Measurements from ENCODE around the gene ADAD1. TPM values are rescaled to one million over a fixed set of nuclear protein-coding genes. Genes with fewer than 3 reads are reported as not detected.

ADAD1 gene
- not detected for total RNA-seq
- polyA plus RNA-seq: not detected

- peaks cover 6% of the 10 kb centered on the region for H3K27me3 Mint-ChIP-seq
- H3K36me3 Mint-ChIP-seq: no peaks in the 10 kb centered on the region
- no peak within 1 kb of the TSS for H3K27ac Mint-ChIP-seq
- Histone ChIP-seq H3K4me3 (ENCODE audit: low read depth, low read length) (no peak within 1 kb of the TSS), H3K4me1 (ENCODE audit: control insufficient read depth, insufficient read depth, low read length, poor library complexity, severe bottlenecking) (no peaks in the 10 kb centered on the region), H3K27ac (ENCODE audit: insufficient read depth, low read length, poor library complexity, severe bottlenecking) (no peak within 1 kb of the TSS), H3K36me3 (ENCODE audit: control insufficient read depth, insufficient read depth, low read length) (no peaks in the 10 kb centered on the region), H3K9me3 (ENCODE audit: control insufficient read depth in 2 of 2, low read length in 2 of 2) (no peaks in the 10 kb centered on the region), H3K27me3 (ENCODE audit: control insufficient read depth, insufficient read depth, low read length) (no peaks in the 10 kb centered on the region)
- H3K9me3 Mint-ChIP-seq: peaks cover 0 to 1% (median 0%) of the 10 kb centered on the region in 7 donors
- H3K4me3 Mint-ChIP-seq: no peak within 1 kb of the TSS
- no peaks in the 10 kb centered on the region for H3K4me1 Mint-ChIP-seq
- no peak for DNase-seq
- ATAC-seq (ENCODE audit: low read depth in 2 of 2): no peak
Observed at GRCh38 chr4:122378711-122379110, at the start of gene ADAD1. Gene ADAD1 (plus strand): TSS chr4:122379011. CDS start chr4:122380070, 1,059 bp downstream.

- Mint-ChIP-seq H3K9me3 (peaks cover 0 to 1% (median 0%) of the 10 kb centered on the region in 7 donors), H3K36me3 (peaks cover 35% of the 10 kb centered on the region), H3K27ac (no peak overlapping the region), H3K4me3 (no peak overlapping the region), H3K27me3 (no peaks in the 10 kb centered on the region), H3K4me1 (peaks cover 0 to 10% (median 5%) of the 10 kb centered on the region in 4 donors)
- DNase-seq (no peak), ATAC-seq (ENCODE audit: low read depth in 2 of 2) (no peak)
- no peaks in the 10 kb centered on the region for H3K9me3 ChIP-seq (ENCODE audit: control insufficient read depth in 2 of 2, low read length in 2 of 2)
- H3K36me3 ChIP-seq (ENCODE audit: control insufficient read depth, insufficient read depth, low read length): peaks cover 66% of the 10 kb centered on the region
- H3K27me3 ChIP-seq (ENCODE audit: control insufficient read depth, insufficient read depth, low read length): no peaks in the 10 kb centered on the region
- no peaks in the 10 kb centered on the region for H3K4me1 ChIP-seq (ENCODE audit: control insufficient read depth, insufficient read depth, low read length, poor library complexity, severe bottlenecking)
- no peak overlapping the region for H3K27ac ChIP-seq (ENCODE audit: insufficient read depth, low read length, poor library complexity, severe bottlenecking)
- no peak overlapping the region for H3K4me3 ChIP-seq (ENCODE audit: low read depth, low read length)
Observed at GRCh38 chr4:122329876-122330565, 48.8 kb upstream of the ADAD1 start.

GRCh38 chr4:122331195-122331594, 47.6 kb upstream of the ADAD1 start:
- Mint-ChIP-seq H3K9me3 (peaks cover 0 to 1% (median 0%) of the 10 kb centered on the region in 7 donors), H3K36me3 (peaks cover 39% of the 10 kb centered on the region), H3K27ac (no peak overlapping the region), H3K4me3 (no peak overlapping the region), H3K27me3 (no peaks in the 10 kb centered on the region), H3K4me1 (peaks cover 0 to 10% (median 5%) of the 10 kb centered on the region in 4 donors)
- H3K27ac ChIP-seq (ENCODE audit: insufficient read depth, low read length, poor library complexity, severe bottlenecking): no peak overlapping the region
- peaks cover 70% of the 10 kb centered on the region for H3K36me3 ChIP-seq (ENCODE audit: control insufficient read depth, insufficient read depth, low read length)
- no peak for DNase-seq
- ATAC-seq (ENCODE audit: low read depth in 2 of 2): no peak
- no peaks in the 10 kb centered on the region for H3K4me1 ChIP-seq (ENCODE audit: control insufficient read depth, insufficient read depth, low read length, poor library complexity, severe bottlenecking)
- no peaks in the 10 kb centered on the region for H3K9me3 ChIP-seq (ENCODE audit: control insufficient read depth in 2 of 2, low read length in 2 of 2)
- no peaks in the 10 kb centered on the region for H3K27me3 ChIP-seq (ENCODE audit: control insufficient read depth, insufficient read depth, low read length)
- H3K4me3 ChIP-seq (ENCODE audit: low read depth, low read length): no peak overlapping the region

- DNase-seq (no peak), ATAC-seq (ENCODE audit: low read depth in 2 of 2) (no peak)
- peaks cover 68% of the 10 kb centered on the region for H3K36me3 ChIP-seq (ENCODE audit: control insufficient read depth, insufficient read depth, low read length)
- H3K4me1 ChIP-seq (ENCODE audit: control insufficient read depth, insufficient read depth, low read length, poor library complexity, severe bottlenecking): no peaks in the 10 kb centered on the region
- no peak overlapping the region for H3K4me3 ChIP-seq (ENCODE audit: low read depth, low read length)
- no peak overlapping the region for H3K27ac Mint-ChIP-seq
- H3K27me3 ChIP-seq (ENCODE audit: control insufficient read depth, insufficient read depth, low read length): no peaks in the 10 kb centered on the region
- no peak overlapping the region for H3K27ac ChIP-seq (ENCODE audit: insufficient read depth, low read length, poor library complexity, severe bottlenecking)
- H3K4me1 Mint-ChIP-seq: peaks cover 0 to 7% (median 5%) of the 10 kb centered on the region in 4 donors
- H3K4me3 Mint-ChIP-seq: no peak overlapping the region
- no peaks in the 10 kb centered on the region for H3K27me3 Mint-ChIP-seq
- H3K9me3 Mint-ChIP-seq: peaks cover 0 to 1% (median 0%) of the 10 kb centered on the region in 7 donors
- H3K36me3 Mint-ChIP-seq: peaks cover 44% of the 10 kb centered on the region
- H3K9me3 ChIP-seq (ENCODE audit: control insufficient read depth in 2 of 2, low read length in 2 of 2): no peaks in the 10 kb centered on the region
Observed at GRCh38 chr4:122334828-122335227, 44.0 kb upstream of the ADAD1 start.

GRCh38 chr4:122341886-122342285, 36.9 kb upstream of the ADAD1 start:
- ATAC-seq (ENCODE audit: low read depth in 2 of 2): no peak
- Histone ChIP-seq H3K27ac (ENCODE audit: insufficient read depth, low read length, poor library complexity, severe bottlenecking) (no peak overlapping the region), H3K36me3 (ENCODE audit: control insufficient read depth, insufficient read depth, low read length) (peaks cover 56% of the 10 kb centered on the region), H3K4me3 (ENCODE audit: low read depth, low read length) (no peak overlapping the region), H3K27me3 (ENCODE audit: control insufficient read depth, insufficient read depth, low read length) (no peaks in the 10 kb centered on the region), H3K9me3 (ENCODE audit: control insufficient read depth in 2 of 2, low read length in 2 of 2) (no peaks in the 10 kb centered on the region), H3K4me1 (ENCODE audit: control insufficient read depth, insufficient read depth, low read length, poor library complexity, severe bottlenecking) (no peaks in the 10 kb centered on the region)
- H3K4me1 Mint-ChIP-seq: no peaks in the 10 kb centered on the region
- no peaks in the 10 kb centered on the region for H3K9me3 Mint-ChIP-seq
- H3K27me3 Mint-ChIP-seq: no peaks in the 10 kb centered on the region
- no peak for DNase-seq
- peaks cover 41% of the 10 kb centered on the region for H3K36me3 Mint-ChIP-seq
- H3K4me3 Mint-ChIP-seq: no peak overlapping the region
- no peak overlapping the region for H3K27ac Mint-ChIP-seq

- Mint-ChIP-seq H3K4me1 (no peaks in the 10 kb centered on the region), H3K27me3 (no peaks in the 10 kb centered on the region), H3K27ac (no peak overlapping the region), H3K36me3 (peaks cover 64% of the 10 kb centered on the region), H3K4me3 (no peak overlapping the region), H3K9me3 (no peaks in the 10 kb centered on the region)
- Histone ChIP-seq H3K27ac (ENCODE audit: insufficient read depth, low read length, poor library complexity, severe bottlenecking) (no peak overlapping the region), H3K9me3 (ENCODE audit: control insufficient read depth in 2 of 2, low read length in 2 of 2) (no peaks in the 10 kb centered on the region), H3K27me3 (ENCODE audit: control insufficient read depth, insufficient read depth, low read length) (no peaks in the 10 kb centered on the region), H3K4me1 (ENCODE audit: control insufficient read depth, insufficient read depth, low read length, poor library complexity, severe bottlenecking) (no peaks in the 10 kb centered on the region), H3K4me3 (ENCODE audit: low read depth, low read length) (no peak overlapping the region), H3K36me3 (ENCODE audit: control insufficient read depth, insufficient read depth, low read length) (peaks cover 78% of the 10 kb centered on the region)
- ATAC-seq (ENCODE audit: low read depth in 2 of 2) (no peak), DNase-seq (no peak)
Observed at GRCh38 chr4:122346036-122346435, 32.8 kb upstream of the ADAD1 start.

GRCh38 chr4:122346503-122346902, 32.3 kb upstream of the ADAD1 start:
- H3K36me3 ChIP-seq (ENCODE audit: control insufficient read depth, insufficient read depth, low read length): peaks cover 80% of the 10 kb centered on the region

GRCh38 chr4:122356317-122356808, 22.4 kb upstream of the ADAD1 start:
- H3K27me3 ChIP-seq (ENCODE audit: control insufficient read depth, insufficient read depth, low read length): no peaks in the 10 kb centered on the region
- H3K4me3 ChIP-seq (ENCODE audit: low read depth, low read length): no peak overlapping the region
- H3K27ac Mint-ChIP-seq: no peak overlapping the region
- H3K9me3 Mint-ChIP-seq: no peaks in the 10 kb centered on the region
- no peak overlapping the region for H3K4me3 Mint-ChIP-seq
- ATAC-seq (ENCODE audit: low read depth in 2 of 2) (no peak), DNase-seq (no peak)
- no peaks in the 10 kb centered on the region for H3K4me1 ChIP-seq (ENCODE audit: control insufficient read depth, insufficient read depth, low read length, poor library complexity, severe bottlenecking)
- H3K36me3 Mint-ChIP-seq: peaks cover 52% of the 10 kb centered on the region
- no peaks in the 10 kb centered on the region for H3K9me3 ChIP-seq (ENCODE audit: control insufficient read depth in 2 of 2, low read length in 2 of 2)
- H3K36me3 ChIP-seq (ENCODE audit: control insufficient read depth, insufficient read depth, low read length): peaks cover 66% of the 10 kb centered on the region
- H3K27me3 Mint-ChIP-seq: no peaks in the 10 kb centered on the region
- no peaks in the 10 kb centered on the region for H3K4me1 Mint-ChIP-seq
- no peak overlapping the region for H3K27ac ChIP-seq (ENCODE audit: insufficient read depth, low read length, poor library complexity, severe bottlenecking)

More at GRCh38 chr4:122346503-122346902, 32.3 kb upstream of the ADAD1 start:
- ATAC-seq (ENCODE audit: low read depth in 2 of 2): no peak
- no peaks in the 10 kb centered on the region for H3K4me1 ChIP-seq (ENCODE audit: control insufficient read depth, insufficient read depth, low read length, poor library complexity, severe bottlenecking)
- Mint-ChIP-seq H3K4me3 (no peak overlapping the region), H3K36me3 (peaks cover 67% of the 10 kb centered on the region), H3K9me3 (no peaks in the 10 kb centered on the region), H3K4me1 (no peaks in the 10 kb centered on the region), H3K27ac (no peak overlapping the region), H3K27me3 (no peaks in the 10 kb centered on the region)
- H3K27ac ChIP-seq (ENCODE audit: insufficient read depth, low read length, poor library complexity, severe bottlenecking): no peak overlapping the region
- no peaks in the 10 kb centered on the region for H3K27me3 ChIP-seq (ENCODE audit: control insufficient read depth, insufficient read depth, low read length)
- no peak for DNase-seq
- no peaks in the 10 kb centered on the region for H3K9me3 ChIP-seq (ENCODE audit: control insufficient read depth in 2 of 2, low read length in 2 of 2)
- no peak overlapping the region for H3K4me3 ChIP-seq (ENCODE audit: low read depth, low read length)
